GM21360 (cell line): ENCODE results near the gene PAPPA2.
"Not testable (repeated sequence)": the region's sequence is repeated elsewhere in the genome, so short reads cannot be mapped to it uniquely, and the experiment has no call there.

ENCODE experiments used
- ATAC-seq: cut with Tn5 transposase; IDR thresholded peaks from one replicate; pipeline ENCODE4 v1.9.1; 2021; ENCODE audit warnings: mild to moderate bottlenecking, moderate library complexity; ENCODE audit not compliant: unreplicated experiment

Gene PAPPA2, protein sequence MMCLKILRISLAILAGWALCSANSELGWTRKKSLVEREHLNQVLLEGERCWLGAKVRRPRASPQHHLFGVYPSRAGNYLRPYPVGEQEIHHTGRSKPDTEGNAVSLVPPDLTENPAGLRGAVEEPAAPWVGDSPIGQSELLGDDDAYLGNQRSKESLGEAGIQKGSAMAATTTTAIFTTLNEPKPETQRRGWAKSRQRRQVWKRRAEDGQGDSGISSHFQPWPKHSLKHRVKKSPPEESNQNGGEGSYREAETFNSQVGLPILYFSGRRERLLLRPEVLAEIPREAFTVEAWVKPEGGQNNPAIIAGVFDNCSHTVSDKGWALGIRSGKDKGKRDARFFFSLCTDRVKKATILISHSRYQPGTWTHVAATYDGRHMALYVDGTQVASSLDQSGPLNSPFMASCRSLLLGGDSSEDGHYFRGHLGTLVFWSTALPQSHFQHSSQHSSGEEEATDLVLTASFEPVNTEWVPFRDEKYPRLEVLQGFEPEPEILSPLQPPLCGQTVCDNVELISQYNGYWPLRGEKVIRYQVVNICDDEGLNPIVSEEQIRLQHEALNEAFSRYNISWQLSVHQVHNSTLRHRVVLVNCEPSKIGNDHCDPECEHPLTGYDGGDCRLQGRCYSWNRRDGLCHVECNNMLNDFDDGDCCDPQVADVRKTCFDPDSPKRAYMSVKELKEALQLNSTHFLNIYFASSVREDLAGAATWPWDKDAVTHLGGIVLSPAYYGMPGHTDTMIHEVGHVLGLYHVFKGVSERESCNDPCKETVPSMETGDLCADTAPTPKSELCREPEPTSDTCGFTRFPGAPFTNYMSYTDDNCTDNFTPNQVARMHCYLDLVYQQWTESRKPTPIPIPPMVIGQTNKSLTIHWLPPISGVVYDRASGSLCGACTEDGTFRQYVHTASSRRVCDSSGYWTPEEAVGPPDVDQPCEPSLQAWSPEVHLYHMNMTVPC (N-terminal part only)

DNA sequence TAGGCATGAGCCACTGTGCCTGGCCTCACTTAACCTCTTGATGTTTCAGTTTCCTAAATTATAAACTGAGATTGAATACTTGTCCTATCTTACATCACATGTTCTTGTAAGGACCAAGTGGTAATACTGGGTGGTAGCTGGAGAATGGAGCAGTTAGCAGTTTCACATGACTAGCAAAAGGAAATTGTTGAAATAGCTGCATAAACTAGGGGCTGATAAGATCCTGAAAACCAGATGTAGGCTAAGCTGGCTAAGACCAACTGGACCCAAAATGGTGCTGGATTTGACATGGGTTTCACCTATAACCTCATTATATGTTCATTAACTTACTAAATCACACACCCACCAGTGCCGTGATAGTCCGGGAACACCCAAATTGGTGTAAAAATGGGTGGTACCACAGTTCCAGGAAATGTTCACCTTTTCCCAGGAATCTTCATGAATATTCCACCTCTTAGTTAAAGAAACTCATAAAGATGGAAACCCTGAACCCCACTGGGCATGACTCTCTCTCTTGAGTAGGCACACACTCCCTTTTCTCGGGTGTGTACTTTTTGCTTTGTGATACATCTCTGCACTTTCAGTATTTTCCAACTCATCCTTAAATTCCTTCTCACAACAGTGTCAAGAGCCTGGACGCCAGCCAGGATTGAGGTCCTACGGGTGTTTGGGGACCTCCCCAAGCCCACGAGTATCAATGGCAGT lies at the start of gene PAPPA2:
PAPPA2 (plus strand) TSS at position 502 of the 705 bp plus-strand sequence. CDS start 93,148 bp downstream, outside the sequence.
- no peak for ATAC-seq

DNA sequence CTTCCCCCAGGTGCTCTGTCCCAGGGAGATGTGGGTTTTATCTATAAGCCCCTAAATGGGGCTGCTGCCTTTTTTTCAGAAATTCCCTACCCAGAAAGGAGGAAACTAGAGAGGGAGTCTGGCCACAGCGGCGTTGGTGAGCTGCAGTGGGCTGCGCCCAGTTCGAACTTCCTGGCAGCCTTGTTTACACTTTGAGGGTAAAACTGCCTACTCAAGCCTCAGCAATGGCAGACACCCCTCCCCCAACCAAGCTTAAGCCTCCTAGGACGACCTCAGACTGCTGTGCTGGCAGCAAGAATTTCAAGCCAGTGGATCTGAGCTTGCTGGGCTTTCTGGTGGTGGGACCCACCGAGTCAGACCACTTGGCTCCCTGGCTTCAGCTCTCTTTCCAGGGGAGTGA lies 46.2 kb upstream of the PAPPA2 start:
- ATAC-seq = no peak

DNA sequence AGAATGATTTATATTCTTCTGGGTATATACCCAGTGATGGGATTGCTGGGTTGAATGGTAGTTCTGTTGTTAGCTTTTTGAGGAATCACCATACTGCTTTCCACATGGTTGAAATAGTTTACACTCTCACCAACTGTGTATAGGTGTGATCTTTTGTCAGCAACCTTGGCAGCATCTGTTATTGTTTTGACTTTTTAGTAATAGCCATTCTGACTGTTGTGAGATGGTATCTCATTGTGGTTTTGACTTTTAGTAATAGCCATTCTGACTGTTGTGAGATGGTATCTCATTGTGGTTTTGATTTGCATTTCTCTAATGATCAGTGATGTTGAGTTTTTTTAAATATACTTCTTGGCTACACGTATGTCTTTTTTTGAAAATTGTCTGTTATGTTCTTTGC lies 43.4 kb upstream of the PAPPA2 start:
- not testable (repeated sequence) for ATAC-seq

DNA sequence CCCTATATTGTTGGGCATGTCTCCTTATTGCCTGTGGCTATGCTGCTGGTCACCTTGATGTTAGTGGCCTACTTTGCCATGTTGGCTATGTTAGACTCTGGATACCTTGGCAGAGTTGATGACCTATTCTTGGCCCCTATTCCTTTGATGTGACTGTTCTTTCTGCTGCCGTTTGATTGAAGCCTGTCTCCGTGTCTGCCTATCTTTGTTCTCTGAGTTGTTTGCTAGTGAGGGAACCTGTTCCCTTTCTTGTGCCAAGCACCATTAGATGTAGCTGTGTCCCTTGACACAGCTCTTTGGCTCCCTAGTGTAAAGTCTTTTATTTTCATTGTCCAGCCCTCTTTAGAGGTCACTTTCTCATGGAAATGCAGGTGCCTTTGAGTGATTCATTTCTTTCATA lies 28.7 kb upstream of the PAPPA2 start:
- no peak for ATAC-seq

DNA sequence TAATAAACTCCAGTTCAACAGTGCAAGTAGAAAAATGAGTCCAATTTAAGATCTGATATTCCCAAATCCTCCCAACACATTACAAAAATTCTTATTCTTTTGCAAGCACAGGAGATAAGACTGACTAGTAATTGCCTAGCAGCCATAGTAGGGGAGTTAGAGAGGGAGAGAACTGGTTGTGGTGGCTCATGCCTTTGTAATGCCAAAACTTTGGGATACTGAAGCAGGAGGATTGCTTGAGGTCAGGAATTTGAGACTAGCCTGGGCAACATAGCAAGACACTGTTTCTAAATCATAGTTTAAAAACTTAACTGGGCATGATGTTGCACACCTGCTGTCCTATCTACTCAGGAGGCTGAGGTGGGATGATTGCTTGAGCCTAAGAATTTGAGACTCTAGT lies 26.7 kb upstream of the PAPPA2 start:
- ATAC-seq = no peak

DNA sequence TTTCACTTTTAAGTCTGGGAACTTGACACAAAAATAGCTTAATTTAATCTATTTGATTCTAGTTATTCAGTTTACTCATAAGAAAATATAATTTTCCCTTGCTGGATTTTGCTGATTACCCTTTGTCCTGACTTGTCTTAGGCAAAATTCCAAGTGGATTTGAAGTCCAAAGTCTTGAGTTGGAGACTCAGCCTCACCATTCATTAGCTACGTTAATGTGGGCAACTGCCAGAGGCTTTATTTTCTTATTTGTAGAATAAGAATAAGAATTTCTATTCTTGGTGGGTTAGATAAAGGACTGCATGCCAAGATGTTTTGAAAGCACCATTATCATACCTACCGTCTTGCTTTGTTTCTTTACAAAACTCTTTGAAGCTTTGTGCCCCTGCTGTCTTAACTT lies 22.8 kb upstream of the PAPPA2 start:
- ATAC-seq = no peak

DNA sequence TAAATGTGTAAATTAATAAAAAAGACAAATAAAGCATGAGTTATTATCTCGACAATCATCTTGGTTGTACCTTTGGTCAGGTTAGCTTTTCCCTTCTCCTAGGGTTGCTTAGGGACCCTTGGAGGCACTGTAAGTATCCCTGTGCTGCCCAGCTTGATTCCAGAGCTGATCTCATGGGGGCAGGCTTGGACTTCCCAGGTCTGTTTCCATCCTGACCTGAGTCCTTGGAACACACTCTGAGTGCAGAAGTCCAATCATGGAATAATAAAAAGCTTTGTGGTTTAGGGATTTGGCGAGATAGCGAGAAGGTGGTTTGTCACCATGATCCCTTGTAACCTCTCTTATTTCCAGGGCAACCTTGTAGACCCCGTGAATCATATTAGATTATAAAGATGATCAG lies 18.7 kb upstream of the PAPPA2 start:
- no peak for ATAC-seq

DNA sequence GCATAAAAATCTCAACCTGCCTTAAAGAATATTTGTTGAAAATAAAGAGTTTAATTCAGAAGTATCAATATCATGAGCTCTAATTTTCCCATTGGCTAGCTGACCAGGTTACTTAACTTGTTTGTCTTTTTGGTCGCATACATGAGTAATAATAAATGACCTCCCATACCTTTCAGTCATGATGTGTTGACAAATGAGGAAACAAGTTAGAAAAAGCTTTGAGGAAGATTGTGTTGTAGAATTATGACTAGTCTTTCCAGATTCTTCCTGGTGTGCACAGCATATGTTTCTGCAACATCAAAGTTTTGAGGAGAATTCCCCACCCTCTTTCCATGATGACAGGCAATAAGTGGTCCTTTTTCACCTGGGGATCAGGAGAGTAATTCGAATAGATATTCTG lies 17.6 kb upstream of the PAPPA2 start:
- no peak for ATAC-seq

DNA sequence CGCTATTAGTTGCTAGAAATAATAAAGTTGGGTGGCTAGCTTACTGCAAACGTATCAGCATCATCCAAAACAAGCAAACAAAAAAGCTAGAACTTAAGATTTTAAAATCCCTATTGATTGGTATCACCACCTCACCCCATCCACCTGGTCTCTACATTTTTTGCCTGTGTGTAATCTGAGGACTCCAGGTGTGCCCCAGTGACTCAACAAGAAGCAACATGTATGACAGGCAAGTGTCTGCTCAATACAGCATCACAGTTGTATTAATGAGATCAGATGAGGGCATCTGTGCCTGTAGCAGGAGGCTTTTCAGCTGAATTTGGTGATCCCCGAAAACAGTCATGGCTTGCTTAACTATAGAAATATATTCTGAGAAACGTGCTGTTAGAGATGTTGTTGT lies 14.6 kb upstream of the PAPPA2 start:
- ATAC-seq = no peak

DNA sequence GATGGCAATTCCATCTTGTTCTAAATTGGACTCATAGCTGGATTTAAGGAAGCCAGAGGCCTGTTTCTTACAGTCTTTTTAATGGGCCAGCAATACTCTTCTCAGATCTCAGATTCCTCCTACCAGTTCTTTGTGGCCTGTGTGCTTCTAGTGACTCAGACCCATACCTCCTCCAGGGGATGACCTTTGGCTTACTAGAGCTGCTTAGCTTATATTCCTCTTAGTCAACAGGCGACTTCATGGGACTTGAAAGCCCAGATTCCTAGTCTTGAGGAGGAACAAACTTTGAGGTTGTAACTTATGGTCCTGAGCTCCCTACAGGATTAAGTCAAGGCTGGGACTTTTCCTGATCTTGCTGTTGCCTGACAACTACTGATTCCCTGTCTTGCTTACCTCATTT lies 12.4 kb upstream of the PAPPA2 start:
- no peak for ATAC-seq

DNA sequence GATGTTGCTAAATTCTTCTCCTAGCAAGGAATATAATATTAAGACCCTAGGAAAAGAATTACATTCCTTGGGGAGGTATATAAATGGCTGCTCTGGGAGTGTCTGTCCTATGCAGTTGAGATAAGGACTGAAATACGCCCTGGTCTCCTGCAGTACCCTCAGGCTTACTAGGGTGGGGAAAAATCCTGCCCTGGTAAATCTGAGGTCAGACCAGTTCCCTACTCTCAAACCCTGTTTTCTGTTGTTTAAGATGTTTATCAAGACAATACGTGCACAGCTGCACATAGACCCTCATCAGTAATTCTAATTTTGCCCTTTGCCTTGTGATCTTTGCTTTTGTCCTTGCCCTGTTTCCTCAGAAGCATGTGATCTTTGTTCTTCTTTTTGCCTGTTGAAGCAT lies 11.2 kb upstream of the PAPPA2 start:
- ATAC-seq = not testable (repeated sequence)

DNA sequence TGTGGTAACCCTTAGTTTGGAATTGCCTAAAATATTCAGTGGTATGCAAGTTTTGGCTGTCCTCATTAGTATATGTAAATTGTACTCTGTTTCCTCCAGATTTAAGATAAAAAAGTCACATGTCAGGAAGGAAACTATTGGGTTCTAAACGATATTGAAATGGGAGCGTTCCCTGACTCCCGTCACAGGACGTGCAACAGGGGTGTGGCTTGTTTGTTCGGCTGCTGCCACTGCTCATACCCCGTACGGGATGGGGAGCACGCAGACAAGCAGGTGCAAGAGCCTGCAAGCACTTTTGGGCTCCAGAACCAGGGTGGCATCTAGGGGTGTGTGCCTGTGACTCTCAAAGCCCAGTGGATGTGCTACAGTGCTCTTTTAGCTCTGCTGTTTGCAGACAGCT lies 6.2 kb upstream of the PAPPA2 start:
- no peak for ATAC-seq

DNA sequence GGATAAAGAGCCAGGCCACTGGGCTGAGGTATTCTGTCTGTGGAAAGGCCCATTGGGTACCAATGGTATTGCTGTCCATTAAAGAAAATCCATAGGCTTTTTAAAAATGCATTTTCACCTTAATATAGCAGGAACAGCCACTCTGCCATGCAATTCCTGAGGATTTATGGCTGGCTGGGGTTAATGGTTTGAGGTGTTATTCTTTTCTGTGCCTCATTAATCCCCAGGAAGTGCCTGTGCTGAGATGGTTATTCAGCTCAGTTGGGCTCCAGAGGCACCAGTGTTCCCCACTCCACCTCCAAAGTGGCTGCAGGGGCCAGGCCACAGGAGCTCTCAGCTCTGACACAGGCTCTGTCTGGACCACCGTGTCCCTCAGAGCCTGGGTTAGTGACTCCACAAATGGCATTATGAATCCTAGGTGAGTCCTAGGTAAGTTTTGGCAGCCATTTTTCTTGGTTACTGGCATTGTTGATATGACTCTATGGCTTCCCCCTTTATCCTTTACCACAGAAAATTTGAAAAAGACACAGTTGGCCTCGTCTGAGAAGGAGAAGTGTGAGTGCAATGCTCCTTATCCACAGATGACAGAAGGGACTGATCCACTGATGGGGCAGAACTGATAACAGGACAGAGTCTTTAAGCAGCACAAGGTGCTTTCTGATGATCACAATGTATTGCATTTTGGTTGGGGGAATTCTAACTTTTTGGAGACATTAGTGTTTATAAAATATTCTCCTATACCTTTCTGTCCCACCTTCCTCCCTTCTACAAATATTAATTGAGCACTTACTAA lies 2.2 kb upstream of the PAPPA2 start:
- ATAC-seq = no peak

DNA sequence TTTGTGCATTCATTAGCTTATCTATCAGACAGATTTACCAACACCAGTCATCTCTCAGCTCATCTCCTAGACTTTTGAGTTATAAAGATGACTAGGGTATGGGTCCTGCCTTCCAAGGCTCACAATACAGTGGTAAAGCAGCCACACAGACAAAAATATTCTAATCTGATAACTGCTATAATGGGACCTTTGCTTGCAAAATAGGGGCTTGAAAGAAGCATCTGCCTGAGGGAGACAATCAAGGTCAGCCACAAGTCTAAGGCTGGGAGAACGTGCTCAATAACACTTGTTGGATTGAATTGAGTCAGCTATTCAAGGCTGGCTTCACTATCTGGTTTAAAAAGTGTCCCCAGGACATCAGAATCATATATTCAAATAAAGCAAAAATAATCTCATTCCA lies 1.4 kb upstream of the PAPPA2 start:
- no peak for ATAC-seq

DNA sequence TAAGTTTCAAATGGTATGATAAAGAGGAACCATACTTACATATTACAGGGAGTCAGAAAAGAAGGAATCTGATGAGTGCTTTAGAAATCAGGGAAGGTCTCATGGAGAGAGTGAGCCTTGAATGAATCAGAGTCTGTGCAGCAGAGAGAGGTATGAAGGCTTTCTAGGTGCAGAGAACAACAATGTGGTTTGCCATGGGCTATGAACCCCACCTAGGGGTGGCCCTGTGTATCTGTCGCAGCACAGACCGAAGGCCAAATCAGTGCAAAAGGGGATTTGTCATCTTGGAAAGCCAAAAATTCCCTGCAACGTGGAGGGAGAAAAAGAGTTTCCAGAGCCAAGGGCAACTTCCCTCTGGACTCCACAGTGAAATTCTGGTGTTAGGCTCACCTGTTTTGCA lies 3.5 kb downstream of the PAPPA2 start:
- no peak for ATAC-seq

DNA sequence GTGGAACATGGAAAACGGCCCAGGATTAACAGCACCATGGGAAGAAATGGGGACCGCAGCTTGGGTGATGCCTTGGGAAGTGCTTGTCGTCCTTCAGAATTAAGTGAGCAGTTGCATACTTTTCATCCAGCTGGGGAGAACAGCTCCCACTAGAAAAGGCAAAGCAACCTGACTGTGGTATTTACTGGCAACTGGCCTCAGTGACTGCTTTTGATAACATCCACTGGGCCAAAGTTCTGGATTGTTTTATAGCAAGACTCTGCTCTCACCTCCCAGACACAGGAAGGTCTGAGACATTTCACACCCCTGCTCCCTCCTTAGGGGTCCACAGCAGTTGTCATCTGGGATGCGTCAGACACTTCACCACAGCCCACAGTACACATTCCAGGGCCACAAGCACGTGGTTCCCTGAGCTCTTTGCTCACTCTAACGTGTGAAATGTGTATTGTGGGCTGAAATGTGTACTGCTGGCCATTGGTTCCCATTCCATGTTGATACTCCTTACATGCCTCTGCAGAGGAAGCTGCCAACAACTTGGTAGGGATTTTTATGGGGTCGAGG lies 6.6 kb downstream of the PAPPA2 start:
- no peak for ATAC-seq

DNA sequence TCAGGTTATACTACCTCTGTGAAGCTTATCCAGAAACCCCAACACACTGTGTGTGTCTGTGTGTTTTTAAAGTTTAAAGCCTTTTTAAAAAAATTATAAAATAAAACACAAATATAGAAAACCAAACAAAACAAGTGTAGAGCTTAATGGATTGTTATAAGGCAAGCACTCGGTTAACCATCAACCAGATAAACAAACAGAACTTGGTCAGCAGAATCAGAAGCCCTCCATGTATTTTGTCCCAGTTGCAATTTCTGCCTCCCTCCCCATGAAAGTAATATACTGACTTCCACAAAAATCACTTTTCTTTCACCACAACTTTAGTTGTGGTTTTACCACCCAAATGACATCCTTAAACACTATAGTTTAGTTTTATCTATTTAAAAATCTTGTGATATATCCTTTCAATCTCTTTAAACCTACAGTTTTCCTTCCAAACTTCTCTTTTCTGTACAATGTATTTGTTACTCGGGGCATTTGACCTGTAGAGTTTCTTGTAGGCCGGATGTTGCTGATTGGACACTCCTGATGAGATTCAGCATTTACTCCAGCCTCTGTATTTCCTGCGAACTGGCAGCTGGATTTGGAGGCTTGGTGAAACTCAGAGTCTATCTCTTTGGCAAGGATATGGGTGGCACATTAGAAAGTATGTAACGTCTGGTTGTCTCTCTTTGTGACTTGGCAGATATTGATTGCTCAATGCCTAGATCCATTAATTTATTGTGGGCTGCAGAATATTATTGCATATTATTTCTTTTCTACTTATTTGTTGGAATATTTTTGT lies 8.6 kb downstream of the PAPPA2 start:
- ATAC-seq = no peak

DNA sequence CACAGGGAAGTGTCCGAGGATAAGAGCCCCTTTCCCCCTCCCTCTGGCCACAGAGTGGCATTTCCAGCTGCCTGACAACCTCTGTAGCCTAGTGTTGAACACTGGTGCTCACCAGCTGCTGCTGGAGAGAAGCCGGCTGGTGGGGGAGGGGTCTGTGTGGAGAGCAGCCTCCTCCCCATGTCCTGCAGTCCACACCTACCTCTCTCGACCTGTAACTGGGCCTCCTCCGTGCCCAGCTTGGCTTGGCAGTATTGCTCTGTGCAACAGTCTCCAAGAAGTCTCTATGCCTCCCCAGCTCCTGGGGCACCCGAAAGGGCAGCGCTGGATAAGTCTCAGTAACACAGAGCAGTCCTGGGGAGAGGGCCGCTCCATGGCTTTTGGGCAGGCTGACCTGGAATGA lies 17.0 kb downstream of the PAPPA2 start:
- ATAC-seq = no peak

DNA sequence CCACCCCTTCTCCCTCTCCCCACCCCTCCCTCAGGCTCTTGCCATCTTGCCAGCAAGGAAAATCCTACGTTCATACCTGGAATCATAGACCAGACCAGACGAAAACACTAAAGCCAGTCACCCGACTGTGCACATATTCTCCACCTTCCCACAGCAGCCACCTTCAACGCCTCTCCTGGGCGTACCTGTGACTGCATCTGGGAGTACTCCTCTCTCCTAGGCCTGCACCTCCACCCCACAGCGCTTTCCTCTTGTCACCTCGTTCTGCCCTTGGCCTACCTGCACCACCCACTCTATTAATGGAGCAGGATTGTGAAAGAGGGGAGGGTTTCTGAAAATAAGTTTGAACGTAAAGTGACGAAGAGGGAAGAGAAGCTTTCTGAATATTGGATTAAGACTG lies 17.8 kb downstream of the PAPPA2 start:
- ATAC-seq = no peak
